Measurements from ENCODE around the gene USP24.

DNA sequence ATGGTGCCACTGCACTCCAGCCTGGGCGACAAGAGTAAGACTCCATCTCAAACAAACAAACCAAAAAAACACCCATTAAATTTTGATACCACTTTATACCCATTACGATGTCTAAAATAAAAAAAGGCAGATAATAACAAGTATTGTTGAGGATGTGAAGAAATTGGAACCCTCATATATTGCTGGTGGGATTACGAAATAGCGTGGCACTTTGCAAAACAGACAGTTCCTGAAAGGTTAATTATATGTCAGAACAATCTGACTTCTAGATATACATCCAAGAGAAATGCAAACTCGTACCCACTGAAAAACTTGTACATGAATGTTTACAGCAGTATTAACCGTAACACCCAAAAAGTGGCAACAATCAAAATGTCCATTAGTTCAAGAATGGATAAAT lies 70.3 kb downstream of the USP24 start:
- TF ChIP-seq, protein P1, sequence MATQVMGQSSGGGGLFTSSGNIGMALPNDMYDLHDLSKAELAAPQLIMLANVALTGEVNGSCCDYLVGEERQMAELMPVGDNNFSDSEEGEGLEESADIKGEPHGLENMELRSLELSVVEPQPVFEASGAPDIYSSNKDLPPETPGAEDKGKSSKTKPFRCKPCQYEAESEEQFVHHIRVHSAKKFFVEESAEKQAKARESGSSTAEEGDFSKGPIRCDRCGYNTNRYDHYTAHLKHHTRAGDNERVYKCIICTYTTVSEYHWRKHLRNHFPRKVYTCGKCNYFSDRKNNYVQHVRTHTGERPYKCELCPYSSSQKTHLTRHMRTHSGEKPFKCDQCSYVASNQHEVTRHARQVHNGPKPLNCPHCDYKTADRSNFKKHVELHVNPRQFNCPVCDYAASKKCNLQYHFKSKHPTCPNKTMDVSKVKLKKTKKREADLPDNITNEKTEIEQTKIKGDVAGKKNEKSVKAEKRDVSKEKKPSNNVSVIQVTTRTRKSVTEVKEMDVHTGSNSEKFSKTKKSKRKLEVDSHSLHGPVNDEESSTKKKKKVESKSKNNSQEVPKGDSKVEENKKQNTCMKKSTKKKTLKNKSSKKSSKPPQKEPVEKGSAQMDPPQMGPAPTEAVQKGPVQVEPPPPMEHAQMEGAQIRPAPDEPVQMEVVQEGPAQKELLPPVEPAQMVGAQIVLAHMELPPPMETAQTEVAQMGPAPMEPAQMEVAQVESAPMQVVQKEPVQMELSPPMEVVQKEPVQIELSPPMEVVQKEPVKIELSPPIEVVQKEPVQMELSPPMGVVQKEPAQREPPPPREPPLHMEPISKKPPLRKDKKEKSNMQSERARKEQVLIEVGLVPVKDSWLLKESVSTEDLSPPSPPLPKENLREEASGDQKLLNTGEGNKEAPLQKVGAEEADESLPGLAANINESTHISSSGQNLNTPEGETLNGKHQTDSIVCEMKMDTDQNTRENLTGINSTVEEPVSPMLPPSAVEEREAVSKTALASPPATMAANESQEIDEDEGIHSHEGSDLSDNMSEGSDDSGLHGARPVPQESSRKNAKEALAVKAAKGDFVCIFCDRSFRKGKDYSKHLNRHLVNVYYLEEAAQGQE (IDR thresholded peaks at IDR 0.05; ENCODE audit: low read depth) = no peak
- TF ChIP-seq EP300 (IDR thresholded peaks at IDR 0.05; ENCODE audit: borderline replicate concordance) (no peak), CREB1 (IDR thresholded peaks at IDR 0.05; ENCODE audit: low read depth) (no peak), TAF1 (IDR thresholded peaks at IDR 0.05; ENCODE audit: low read depth) (no peak), RAD21 (IDR thresholded peaks at IDR 0.05; ENCODE audit: low read depth) (no peak), NFIC (IDR thresholded peaks at IDR 0.05) (no peak), CEBPB (IDR thresholded peaks at IDR 0.05) (no peak), YY1 (IDR thresholded peaks at IDR 0.05; ENCODE audit: low read depth) (no peak), EGR1 (IDR thresholded peaks at IDR 0.05) (no peak), TEAD4 (IDR thresholded peaks at IDR 0.05) (no peak), TCF12 (IDR thresholded peaks at IDR 0.05; ENCODE audit: low read depth) (no peak), ZBTB7A (IDR thresholded peaks at IDR 0.05; ENCODE audit: low read depth) (no peak)
- TF ChIP-seq, protein P2, sequence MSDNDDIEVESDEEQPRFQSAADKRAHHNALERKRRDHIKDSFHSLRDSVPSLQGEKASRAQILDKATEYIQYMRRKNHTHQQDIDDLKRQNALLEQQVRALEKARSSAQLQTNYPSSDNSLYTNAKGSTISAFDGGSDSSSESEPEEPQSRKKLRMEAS (IDR thresholded peaks at IDR 0.05) = no peak
- TF ChIP-seq, protein P3, sequence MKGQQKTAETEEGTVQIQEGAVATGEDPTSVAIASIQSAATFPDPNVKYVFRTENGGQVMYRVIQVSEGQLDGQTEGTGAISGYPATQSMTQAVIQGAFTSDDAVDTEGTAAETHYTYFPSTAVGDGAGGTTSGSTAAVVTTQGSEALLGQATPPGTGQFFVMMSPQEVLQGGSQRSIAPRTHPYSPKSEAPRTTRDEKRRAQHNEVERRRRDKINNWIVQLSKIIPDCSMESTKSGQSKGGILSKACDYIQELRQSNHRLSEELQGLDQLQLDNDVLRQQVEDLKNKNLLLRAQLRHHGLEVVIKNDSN (IDR thresholded peaks at IDR 0.05) = no peak

Measured in Ishikawa (cell line).